GM12864 (cell line): ENCODE measurements around the gene PLOD3.
"Not testable (repeated sequence)": the region's sequence is repeated elsewhere in the genome, so short reads cannot be mapped to it uniquely, and the experiment has no call there.

Experiments used
- DNase-seq: peaks from one replicate; pipeline ENCODE4 v3.0.0-alpha.2; 2011; ENCODE audit warnings: low read depth
- H3K4me3 ChIP-seq: 2 replicates; pipeline ENCODE4 v1.5.1; 2011; ENCODE audit warnings: mild to moderate bottlenecking, low read depth, low read length, control low read depth
- TF ChIP-seq, protein P1 (sequence below): IDR thresholded peaks from 2 replicates; pipeline ENCODE4 v1.5.1; 2011; ENCODE audit warnings: low read depth, mild to moderate bottlenecking, moderate library complexity, low read length, control low read depth, inconsistent platforms; ENCODE audit errors: missing control alignments

PLOD3 gene

DNA sequence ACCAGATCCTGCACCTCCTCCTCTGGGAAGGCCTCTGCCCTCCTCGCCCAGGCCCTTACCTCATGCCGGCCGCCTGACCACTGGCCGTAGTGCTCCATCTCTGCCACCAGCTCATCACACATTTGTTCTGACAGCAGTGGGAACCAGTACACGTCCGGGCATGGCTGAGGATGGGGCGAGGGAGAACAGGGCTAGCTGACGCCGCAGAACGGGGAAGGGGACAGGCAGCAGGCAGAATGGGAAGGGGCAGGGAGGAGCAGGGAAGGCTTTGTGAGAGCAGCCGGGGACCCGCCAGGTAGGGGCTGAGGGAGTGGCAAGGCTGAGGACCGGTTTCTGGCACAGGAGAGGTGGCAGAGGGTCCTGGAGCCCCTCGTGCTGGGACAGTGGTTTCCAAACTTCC lies 8.6 kb downstream of the PLOD3 start:
- TF ChIP-seq, protein P1, sequence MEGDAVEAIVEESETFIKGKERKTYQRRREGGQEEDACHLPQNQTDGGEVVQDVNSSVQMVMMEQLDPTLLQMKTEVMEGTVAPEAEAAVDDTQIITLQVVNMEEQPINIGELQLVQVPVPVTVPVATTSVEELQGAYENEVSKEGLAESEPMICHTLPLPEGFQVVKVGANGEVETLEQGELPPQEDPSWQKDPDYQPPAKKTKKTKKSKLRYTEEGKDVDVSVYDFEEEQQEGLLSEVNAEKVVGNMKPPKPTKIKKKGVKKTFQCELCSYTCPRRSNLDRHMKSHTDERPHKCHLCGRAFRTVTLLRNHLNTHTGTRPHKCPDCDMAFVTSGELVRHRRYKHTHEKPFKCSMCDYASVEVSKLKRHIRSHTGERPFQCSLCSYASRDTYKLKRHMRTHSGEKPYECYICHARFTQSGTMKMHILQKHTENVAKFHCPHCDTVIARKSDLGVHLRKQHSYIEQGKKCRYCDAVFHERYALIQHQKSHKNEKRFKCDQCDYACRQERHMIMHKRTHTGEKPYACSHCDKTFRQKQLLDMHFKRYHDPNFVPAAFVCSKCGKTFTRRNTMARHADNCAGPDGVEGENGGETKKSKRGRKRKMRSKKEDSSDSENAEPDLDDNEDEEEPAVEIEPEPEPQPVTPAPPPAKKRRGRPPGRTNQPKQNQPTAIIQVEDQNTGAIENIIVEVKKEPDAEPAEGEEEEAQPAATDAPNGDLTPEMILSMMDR, result no peak
- DNase-seq, result no peak
- no peak overlapping the region for H3K4me3 ChIP-seq

- H3K4me3 ChIP-seq, result no peak overlapping the region
- DNase-seq, result no peak
- TF ChIP-seq, protein P1, result no peak
Observed at GRCh38 chr7:101207459-101207858, 9.9 kb downstream of the PLOD3 start.

GRCh38 chr7:101206665-101207042 lies 10.7 kb downstream of the PLOD3 start:
- TF ChIP-seq, protein P1, result no peak

GRCh38 chr7:101205901-101206664 lies 11.3 kb downstream of the PLOD3 start:
- TF ChIP-seq, protein P1, result no peak

More at GRCh38 chr7:101206665-101207042, 10.7 kb downstream of the PLOD3 start:
- no peak for DNase-seq
- H3K4me3 ChIP-seq, result no peak overlapping the region

DNA sequence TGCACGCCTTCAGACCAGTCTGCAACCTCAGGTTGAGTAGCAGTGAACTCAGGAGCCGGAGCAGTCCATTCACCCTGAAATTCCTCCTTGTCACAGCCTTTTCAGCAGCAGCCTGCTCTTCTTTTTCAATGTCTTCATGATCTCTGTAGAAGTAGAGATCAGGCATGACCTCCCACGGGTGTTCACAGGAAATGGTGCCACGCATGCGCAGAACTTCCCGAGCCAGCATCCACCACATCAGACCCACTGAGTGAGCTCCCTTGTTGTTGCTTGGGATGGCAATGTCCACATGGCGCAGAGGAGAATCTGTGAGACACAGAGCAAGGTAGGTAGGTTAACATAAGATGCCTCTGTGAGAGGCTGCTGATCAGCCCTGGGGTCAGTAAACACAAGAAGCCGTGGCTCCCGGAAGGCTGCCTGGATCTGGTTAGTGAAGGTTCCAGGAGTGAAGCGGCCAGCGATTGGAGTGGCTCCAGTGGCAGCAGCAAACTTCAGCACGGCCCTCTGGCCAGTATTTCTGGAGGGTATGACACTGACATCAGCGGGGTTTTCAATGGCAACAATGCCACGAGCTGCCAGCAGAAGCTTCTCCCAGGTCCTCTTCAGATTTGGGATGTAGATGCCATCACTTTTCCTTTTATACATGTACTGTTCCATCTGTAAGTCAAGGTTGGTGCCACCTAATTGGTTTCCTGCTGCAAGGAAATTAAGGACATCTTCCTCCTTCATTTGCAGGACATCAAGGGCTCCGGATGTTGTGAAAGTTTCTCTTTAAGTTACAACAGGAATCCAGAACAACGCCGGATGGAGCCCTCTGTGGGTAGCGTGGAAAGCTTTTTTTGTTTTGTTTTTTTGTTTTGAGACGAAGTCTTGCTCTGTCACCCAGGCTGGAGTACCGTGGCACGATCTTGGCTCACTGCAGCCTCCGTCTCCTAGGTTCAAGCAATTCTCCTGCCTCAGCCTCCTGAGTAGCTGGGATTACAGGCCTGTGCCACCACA lies 13.3 kb downstream of the PLOD3 start:
- DNase-seq, H3K4me3 ChIP-seq: not testable (repeated sequence)

More at GRCh38 chr7:101205901-101206664, 11.3 kb downstream of the PLOD3 start:
- no peak overlapping the region for H3K4me3 ChIP-seq
- DNase-seq, result no peak

DNA sequence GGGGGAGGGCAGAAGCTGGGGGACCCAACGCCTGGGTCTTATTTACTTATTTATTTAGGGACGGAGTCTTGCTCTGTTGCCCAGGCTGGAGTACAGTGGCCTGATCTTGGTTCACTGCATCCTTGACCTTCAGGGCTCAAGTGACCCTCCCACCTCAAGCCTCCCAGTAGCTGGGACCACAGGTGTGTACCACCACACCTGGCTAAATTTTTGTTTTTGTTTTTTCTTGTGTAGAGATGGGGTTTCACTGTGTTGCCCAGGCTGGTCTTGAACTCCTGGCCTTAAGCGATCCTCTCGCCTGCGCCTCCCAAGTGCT lies 14.8 kb downstream of the PLOD3 start:
- no peak overlapping the region for H3K4me3 ChIP-seq
- TF ChIP-seq, protein P1, result no peak
- no peak for DNase-seq

DNA sequence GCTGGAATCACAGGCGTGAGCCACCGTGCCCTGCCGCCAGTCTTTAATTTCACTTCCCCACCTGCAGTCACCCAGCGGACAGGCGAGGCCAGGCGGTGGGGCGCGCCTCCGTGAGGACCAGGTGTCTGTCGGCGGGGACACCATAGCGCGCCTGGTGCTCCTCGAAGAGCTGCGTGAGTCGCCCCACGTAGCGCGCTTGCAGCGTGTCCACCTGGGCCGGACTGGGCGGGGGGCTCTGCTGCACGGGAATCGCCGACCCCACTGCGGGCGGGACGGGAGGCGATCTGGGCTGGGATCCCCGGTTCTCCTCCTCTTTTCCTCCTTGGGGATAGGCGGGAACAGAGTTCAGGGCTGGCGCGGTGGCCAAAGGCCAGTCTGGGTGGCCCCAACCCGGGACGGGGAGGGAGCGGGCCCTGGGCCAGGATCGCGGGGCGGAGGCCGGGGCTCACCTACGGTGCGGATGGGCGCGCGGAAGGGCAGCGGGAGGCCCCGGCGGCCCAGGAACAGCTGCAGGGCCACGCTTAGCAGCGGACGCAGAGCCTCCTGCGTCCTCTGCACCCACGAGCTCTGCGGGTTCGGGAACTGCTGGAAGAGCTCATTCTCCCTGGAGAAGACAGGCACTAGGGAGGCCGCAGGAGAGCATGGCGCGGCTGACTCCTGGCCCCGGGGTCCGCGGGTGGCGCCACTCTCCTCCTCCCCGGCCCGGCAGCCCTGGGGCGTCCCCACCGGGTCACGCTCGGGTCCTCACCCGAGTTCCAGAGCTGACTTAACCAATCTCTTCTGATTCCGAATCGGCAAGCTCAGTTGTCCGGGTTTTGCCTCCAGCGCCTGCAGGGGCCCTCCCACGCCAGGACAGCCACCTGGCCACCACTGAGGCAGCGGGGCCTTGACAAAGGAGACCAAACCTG lies 15.4 kb downstream of the PLOD3 start:
- TF ChIP-seq, protein P1, result no peak
- H3K4me3 ChIP-seq, result no peak overlapping the region

More for the DNA sequence above, 15.4 kb downstream of the PLOD3 start:
- DNase-seq, result no peak
